ENCODE data around the gene ADAMTS14.

ADAMTS14 gene

GRCh38 chr10:70782086-70782745 is 109.9 kb downstream of the ADAMTS14 start:
- Histone ChIP-seq H3K4me3 (no peak overlapping the region), H3K4me1 (peaks cover 52% of the 10 kb centered on the region), H3K9me3 (no peaks in the 10 kb centered on the region), H3K27ac (no peak overlapping the region), H3K27me3 (no peaks in the 10 kb centered on the region), H4K20me1 (no peaks in the 10 kb centered on the region), H3K36me3 (no peaks in the 10 kb centered on the region), H3K9ac (no peak overlapping the region), H3K4me2 (peak overlapping the region; percentile 18; the same call in 1 of the 2 replicates)
- no peak for TF ChIP-seq Cebpa-rat (IDR thresholded peaks at IDR 0.05)

GRCh38 chr10:70782746-70783680 is 110.7 kb downstream of the ADAMTS14 start:
- Histone ChIP-seq H3K9ac (no peak overlapping the region), H3K9me3 (no peaks in the 10 kb centered on the region), H3K4me2 (peak overlapping the region; percentile 18; the same call in 1 of the 2 replicates), H3K27me3 (no peaks in the 10 kb centered on the region), H4K20me1 (no peaks in the 10 kb centered on the region), H3K36me3 (no peaks in the 10 kb centered on the region), H3K27ac (no peak overlapping the region), H3K4me3 (no peak overlapping the region), H3K4me1 (peaks cover 52% of the 10 kb centered on the region)
- TF ChIP-seq Cebpa-rat (IDR thresholded peaks at IDR 0.05) = no peak

GRCh38 chr10:70784016-70784415 is 111.7 kb downstream of the ADAMTS14 start:
- H3K36me3 ChIP-seq = no peaks in the 10 kb centered on the region
- H4K20me1 ChIP-seq = no peaks in the 10 kb centered on the region
- H3K27ac ChIP-seq = no peak overlapping the region
- H3K4me1 ChIP-seq = peaks cover 44% of the 10 kb centered on the region
- no peaks in the 10 kb centered on the region for H3K27me3 ChIP-seq
- TF ChIP-seq Cebpa-rat (IDR thresholded peaks at IDR 0.05) = no peak
- no peak overlapping the region for H3K4me2 ChIP-seq
- no peak overlapping the region for H3K9ac ChIP-seq
- no peaks in the 10 kb centered on the region for H3K9me3 ChIP-seq
- no peak overlapping the region for H3K4me3 ChIP-seq

GRCh38 chr10:70784471-70784870 is 112.2 kb downstream of the ADAMTS14 start:
- no peak overlapping the region for H3K27ac ChIP-seq
- H3K9me3 ChIP-seq = no peaks in the 10 kb centered on the region
- H3K4me1 ChIP-seq = peaks cover 40% of the 10 kb centered on the region
- H3K4me3 ChIP-seq = no peak overlapping the region
- H3K9ac ChIP-seq = no peak overlapping the region
- no peak for TF ChIP-seq Cebpa-rat (IDR thresholded peaks at IDR 0.05)
- peak overlapping the region; percentile 71; the same call in 1 of the 2 replicates for H3K4me2 ChIP-seq
- no peaks in the 10 kb centered on the region for H4K20me1 ChIP-seq
- H3K27me3 ChIP-seq = no peaks in the 10 kb centered on the region
- no peaks in the 10 kb centered on the region for H3K36me3 ChIP-seq

GRCh38 chr10:70785190-70785589 is 112.9 kb downstream of the ADAMTS14 start, which contains the start of gene TBATA:
TSS of gene TBATA (minus strand) at chr10:70785377. CDS start at chr10:70783379, 1,998 bp downstream.
- Histone ChIP-seq H3K4me3 (no peak within 1 kb of the TSS), H3K27me3 (no peaks in the 10 kb centered on the region), H3K4me2 (peak within 1 kb of the TSS; percentile 71), H3K36me3 (no peaks in the 10 kb centered on the region), H3K4me1 (peaks cover 38% of the 10 kb centered on the region), H4K20me1 (no peaks in the 10 kb centered on the region), H3K9ac (peak within 1 kb of the TSS; percentile 16; the same call in 1 of the 2 replicates), H3K27ac (peak within 1 kb of the TSS; percentile 56), H3K9me3 (no peaks in the 10 kb centered on the region)
- TF ChIP-seq Cebpa-rat (IDR thresholded peaks at IDR 0.05) = no peak

- Histone ChIP-seq H3K4me2 (peak overlapping the region; percentile 16; the same call in 1 of the 2 replicates), H3K27ac (no peak overlapping the region), H3K36me3 (no peaks in the 10 kb centered on the region), H3K9me3 (no peaks in the 10 kb centered on the region), H3K4me1 (peaks cover 37% of the 10 kb centered on the region), H3K4me3 (no peak overlapping the region), H3K27me3 (no peaks in the 10 kb centered on the region), H4K20me1 (no peaks in the 10 kb centered on the region), H3K9ac (no peak overlapping the region)
- TF ChIP-seq Cebpa-rat (IDR thresholded peaks at IDR 0.05) = no peak
Observed at GRCh38 chr10:70786799-70787415, 114.6 kb downstream of the ADAMTS14 start.

- Histone ChIP-seq H3K4me1 (peaks cover 6% of the 10 kb centered on the region), H3K36me3 (no peaks in the 10 kb centered on the region), H4K20me1 (no peaks in the 10 kb centered on the region), H3K4me2 (no peak overlapping the region), H3K9ac (no peak overlapping the region), H3K27ac (no peak overlapping the region), H3K27me3 (no peaks in the 10 kb centered on the region), H3K4me3 (no peak overlapping the region), H3K9me3 (no peaks in the 10 kb centered on the region)
- no peak for TF ChIP-seq Cebpa-rat (IDR thresholded peaks at IDR 0.05)
Observed at GRCh38 chr10:70791386-70792039, 119.2 kb downstream of the ADAMTS14 start.

GRCh38 chr10:70795613-70796012 is 123.3 kb downstream of the ADAMTS14 start:
- no peak for TF ChIP-seq Cebpa-rat (IDR thresholded peaks at IDR 0.05)
- H3K27me3 ChIP-seq = no peaks in the 10 kb centered on the region
- no peak overlapping the region for H3K27ac ChIP-seq

GRCh38 chr10:70797840-70798239 is 125.5 kb downstream of the ADAMTS14 start:
- no peaks in the 10 kb centered on the region for H3K36me3 ChIP-seq

More at GRCh38 chr10:70795613-70796012, 123.3 kb downstream of the ADAMTS14 start:
- no peaks in the 10 kb centered on the region for H3K4me1 ChIP-seq
- no peak overlapping the region for H3K4me2 ChIP-seq
- H3K9me3 ChIP-seq = no peaks in the 10 kb centered on the region
- H3K4me3 ChIP-seq = no peak overlapping the region
- no peaks in the 10 kb centered on the region for H4K20me1 ChIP-seq
- H3K9ac ChIP-seq = no peak overlapping the region
- no peaks in the 10 kb centered on the region for H3K36me3 ChIP-seq

More at GRCh38 chr10:70797840-70798239, 125.5 kb downstream of the ADAMTS14 start:
- Histone ChIP-seq H3K27ac (no peak overlapping the region), H3K4me3 (no peak overlapping the region), H3K4me1 (no peaks in the 10 kb centered on the region), H3K4me2 (no peak overlapping the region), H3K9me3 (no peaks in the 10 kb centered on the region), H3K9ac (no peak overlapping the region), H3K27me3 (no peaks in the 10 kb centered on the region), H4K20me1 (no peaks in the 10 kb centered on the region)
- TF ChIP-seq Cebpa-rat (IDR thresholded peaks at IDR 0.05) = no peak
